ENCODE data around the gene LAMC2.

LAMC2 gene

DNA sequence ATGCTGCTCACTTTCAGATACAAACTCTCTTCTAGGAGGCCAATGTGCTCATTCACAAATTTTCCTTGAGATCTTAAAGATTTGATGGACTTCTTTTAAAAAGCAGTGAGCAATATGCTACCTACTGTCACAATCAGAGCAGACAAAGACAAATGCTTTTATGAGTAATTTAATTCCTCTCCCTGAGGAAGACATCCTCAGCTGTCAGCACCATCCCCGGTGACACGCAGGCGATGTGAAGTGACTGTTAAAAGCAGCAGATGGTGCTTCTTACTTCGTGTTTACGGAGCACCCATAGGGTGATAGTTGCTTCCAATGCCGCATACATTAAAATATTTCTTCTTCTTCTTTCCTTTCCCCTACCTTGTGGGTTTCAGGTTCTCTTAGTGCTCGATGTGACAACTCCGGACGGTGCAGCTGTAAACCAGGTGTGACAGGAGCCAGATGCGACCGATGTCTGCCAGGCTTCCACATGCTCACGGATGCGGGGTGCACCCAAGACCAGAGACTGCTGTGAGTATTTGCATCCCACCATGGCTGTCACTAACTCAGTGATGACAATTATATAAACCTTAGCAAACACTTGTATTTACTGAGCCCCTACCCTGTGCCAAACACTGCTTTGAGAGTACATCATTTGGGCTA, 29.1 kb downstream of the LAMC2 start:
- no peak for DNase-seq

DNA sequence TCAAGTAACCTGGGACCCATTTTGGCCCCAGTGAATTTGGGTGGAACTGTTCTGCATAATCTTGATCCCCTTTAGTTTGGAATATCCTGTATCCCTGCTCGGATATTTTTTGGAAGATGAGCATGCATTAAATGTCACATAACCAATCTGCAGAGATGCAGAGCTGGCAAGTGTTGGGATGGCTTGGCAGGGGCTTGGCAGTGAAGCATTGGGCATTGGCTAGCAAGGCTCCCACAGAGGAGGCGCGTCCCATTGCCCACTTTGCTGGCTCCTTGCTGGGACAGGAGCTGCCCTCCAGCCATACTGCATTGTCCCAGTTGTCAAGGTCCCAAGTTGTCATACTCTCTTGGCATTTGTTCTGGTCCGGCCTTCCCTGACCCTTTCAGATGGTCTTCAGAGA, 29.9 kb downstream of the LAMC2 start:
- DNase-seq = no peak

DNA sequence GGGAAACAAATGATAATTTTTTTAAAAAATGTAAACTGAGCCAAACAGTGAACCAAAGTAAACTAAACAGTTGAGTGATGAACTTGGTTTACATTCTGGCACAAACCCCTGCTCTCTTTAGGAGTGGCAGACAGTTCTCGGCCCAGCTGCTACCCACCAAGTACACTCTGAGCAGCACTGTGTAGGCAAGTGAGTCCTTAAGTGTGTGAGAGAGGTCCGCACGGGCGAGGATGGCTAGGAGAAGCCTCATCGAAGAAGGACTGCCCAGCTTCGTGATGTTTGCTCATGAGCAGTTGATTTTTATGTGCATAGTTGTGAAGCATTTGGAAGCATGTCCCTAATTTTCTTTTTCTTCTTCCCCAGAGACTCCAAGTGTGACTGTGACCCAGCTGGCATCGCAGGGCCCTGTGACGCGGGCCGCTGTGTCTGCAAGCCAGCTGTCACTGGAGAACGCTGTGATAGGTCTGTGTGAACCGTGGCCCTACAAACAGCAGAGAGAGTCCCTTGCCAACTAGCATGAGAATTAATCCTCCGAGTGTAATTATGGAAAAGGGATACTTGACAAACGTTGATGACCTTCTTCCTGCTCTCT, 32.1 kb downstream of the LAMC2 start:
- DNase-seq = peak; percentile 26

DNA sequence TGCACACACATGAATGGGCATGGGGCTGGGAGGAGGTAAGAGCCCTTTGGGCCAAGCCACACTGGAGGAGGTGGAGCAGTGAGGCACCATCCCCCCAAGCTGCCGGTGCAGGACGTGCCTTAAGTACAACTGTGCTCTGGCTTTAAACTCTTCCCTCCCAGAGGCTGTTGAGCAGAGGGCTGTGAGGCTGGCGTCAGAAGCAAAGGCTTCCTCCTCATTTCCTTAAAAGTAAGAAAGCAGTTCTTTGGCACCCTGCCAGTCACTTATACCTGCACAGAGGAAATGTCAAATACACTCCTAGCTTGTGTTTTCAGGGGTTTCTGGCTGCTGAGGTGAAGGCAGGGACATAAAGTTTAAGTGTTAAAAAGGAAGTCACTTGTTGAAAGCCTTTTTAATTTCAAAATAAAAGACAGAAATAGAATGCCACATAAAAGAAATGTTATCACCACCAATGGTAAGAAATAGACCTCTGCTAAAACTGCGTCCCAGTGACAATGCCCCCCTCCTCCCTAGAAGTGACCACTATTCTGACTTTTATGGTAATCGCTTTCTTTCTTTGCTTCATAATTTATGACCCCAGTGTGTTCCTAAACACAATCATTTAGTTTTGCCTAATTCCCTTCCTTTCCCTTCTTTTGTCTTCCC, 33.0 kb downstream of the LAMC2 start:
- no peak for DNase-seq

DNA sequence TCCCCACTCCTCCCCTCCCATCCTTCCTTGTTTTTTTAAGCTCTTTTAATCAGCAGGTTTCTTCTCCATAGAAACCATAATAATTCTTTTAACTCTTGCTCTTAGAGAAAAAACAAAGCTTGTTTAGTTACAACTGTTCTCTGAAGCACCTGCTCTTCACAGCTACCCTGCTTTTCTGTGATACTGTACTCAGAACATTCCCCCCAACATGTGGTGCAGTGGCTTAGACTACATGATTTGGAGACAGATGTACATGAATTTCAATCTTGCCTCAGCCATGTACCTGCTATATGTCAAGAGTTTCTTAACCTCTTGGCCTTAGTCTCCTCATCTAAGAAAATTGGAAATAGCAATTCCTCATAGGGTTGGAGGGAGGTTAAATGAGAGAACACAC, 33.5 kb downstream of the LAMC2 start:
- DNase-seq = no peak

DNA sequence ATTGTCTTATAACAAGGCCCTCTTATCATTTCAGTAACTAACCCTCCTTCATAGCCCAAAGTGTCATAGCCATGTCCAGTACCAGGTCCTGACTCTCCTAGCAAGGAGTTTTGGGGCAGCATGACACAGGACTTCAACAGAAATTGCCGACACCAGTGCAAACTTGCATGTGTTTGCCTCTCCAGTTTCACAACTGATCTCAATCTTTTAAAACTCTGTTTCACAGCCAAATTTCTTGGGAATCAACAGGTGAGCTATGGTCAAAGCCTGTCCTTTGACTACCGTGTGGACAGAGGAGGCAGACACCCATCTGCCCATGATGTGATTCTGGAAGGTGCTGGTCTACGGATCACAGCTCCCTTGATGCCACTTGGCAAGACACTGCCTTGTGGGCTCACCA, 36.8 kb downstream of the LAMC2 start:
- no peak for DNase-seq

DNA sequence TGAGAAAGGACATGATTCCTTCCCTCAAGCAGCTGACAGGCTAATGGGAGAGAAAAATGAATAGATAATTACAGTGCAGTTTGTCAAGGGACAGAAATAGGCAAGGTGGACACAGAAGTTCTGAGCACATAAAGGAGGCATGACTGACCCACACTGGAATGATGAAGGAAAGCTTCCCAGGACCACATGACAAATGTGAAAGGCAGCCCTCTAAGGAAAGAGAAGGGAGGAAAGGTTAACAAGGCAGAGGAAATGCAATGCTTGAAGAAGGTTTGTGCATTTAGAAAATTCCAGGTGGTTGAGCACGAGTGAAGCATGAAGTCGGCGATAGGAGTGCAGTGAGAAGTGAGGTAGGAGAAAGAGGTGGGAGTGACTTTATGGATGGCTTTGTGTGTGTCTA, 37.4 kb downstream of the LAMC2 start:
- DNase-seq = no peak

DNA sequence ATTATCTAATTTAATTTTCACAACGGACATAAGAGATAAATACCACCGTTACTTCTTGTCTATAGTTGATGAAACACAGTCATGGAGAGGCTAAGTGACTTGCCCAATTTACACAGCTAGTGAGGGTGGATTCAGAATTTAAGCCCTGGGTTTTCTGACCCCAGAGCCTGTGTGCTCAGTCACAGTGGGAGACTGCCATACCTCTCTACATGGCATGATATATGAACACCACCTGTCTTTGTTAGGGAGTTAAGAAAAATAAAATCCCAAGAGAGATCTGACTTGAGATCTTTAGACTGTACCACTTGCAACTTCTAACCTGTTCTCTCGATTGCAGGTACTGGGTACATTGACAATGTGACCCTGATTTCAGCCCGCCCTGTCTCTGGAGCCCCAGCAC, 40.3 kb downstream of the LAMC2 start:
- DNase-seq = no peak

DNA sequence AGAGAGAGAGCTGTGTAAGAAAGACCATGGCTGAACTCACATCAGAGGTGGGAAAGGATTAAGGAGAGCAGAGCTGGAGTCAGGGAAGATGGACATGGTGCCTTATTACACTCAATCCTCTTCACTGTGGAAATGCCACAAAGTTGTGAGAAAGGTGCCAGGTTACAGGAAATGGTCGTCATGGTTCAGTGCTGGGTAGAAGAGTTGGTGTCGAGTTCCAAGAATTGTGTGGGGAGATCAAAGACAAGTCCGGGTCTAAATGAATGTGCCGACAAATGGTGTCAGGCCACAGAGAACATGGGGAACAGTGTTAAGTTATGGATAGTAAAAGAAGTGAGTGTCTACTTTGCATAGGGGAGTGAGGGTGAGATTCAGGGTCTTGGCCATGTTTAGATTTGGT, 40.9 kb downstream of the LAMC2 start:
- no peak for DNase-seq

DNA sequence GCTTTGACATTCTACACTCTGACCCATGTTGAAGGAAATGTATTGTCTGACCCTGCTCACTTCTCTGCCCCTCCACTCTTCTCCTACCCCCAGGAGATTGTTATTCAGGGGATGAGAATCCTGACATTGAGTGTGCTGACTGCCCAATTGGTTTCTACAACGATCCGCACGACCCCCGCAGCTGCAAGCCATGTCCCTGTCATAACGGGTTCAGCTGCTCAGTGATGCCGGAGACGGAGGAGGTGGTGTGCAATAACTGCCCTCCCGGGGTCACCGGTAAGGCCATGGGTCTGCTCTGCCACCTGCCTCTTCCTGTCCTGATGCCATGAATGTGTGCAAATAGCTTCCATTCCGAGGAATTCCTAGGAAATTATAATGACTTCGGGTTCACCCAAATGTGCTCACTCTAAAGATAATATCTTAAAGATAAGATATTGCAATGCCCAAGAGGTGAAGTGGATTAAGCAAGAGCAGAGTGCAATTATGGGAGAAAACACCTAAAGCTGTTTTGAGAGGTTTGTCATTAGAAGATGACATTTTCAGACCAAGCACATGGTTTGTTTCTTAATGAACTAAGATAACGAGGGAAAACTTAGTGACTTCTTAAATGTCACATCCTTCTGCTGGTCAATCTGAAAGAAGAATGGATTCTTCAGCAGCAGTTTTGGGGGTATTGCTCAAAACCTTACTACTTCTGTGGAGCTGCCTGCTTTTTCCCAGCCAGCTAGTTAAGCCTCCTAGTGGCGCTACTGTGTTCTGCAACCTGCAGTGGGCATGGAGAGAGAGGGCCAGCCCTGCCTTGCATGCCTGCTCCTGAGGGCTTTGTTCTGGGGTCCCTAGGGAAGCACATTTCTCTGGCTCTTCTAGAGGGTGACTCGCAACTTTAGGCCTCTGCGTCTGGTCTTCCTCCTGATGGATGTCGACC, 41.6 kb downstream of the LAMC2 start:
- DNase-seq = no peak

DNA sequence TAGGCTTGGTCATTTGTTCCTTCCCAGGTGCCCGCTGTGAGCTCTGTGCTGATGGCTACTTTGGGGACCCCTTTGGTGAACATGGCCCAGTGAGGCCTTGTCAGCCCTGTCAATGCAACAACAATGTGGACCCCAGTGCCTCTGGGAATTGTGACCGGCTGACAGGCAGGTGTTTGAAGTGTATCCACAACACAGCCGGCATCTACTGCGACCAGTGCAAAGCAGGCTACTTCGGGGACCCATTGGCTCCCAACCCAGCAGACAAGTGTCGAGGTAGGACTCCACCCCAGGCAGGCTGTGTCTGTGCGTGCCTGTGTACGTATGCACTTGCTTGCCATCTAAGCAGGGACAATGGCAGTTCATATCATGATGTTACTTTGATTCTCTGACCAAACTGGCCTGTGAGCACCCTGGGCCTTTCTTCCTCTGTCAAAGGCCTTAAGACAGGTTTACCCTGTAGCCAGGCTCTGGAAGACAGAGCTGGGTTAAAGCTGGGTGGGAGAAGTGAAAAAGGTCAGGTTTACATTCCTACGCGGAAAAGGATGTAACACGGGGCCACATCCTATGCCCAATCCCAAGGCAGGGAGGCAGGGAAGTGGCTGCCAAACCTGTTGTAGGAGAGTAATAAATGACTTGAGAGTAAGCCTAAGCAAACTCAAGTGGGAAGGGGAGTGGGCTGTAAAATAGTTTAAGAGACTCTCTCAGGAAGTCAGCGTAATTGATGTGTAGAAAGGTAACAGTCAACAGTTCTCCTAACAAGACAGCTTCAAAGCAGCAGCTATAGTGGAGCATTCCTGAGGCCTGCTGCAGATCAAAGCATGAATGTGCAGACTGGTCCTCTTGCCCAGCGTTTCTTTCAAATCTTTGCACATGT, 42.5 kb downstream of the LAMC2 start:
- DNase-seq = no peak

DNA sequence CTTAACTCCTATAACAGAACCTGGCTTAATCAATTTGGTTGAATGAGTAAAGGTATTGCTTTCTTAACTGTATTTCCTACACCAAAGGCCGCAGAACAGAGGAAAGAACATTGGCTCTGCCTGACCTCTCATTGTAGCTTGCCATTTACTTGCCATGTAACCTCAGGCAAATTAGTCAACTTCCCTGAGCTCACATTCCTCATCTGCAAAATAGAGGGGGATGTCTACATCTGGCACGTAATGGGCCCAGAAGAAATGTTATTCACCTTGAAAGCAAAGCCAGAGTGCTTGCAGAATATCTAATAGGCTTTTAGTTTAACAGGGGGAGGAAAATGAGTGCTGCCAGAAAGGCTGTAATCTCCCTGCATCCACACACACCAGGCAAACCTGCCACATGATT, 44.3 kb downstream of the LAMC2 start:
- DNase-seq = no peak

DNA sequence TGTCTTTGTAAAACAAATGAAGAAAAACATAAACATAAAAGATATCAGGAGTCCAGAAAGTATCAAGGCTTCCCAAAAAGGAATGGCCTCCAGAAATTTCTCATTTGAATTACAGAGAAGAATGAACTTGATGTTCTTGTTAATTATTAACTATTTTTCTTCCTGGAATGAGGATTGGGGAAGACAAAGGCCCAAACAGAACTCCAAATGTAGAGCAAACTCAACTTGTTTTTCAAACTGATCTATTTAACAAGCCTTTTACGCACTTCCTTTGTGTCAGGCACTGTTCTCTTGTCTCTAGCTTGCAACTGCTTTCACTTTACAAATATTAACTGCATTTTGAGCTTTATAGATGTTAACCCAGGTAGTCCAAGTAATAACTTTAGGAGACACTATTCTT, 45.5 kb downstream of the LAMC2 start:
- no peak for DNase-seq

DNA sequence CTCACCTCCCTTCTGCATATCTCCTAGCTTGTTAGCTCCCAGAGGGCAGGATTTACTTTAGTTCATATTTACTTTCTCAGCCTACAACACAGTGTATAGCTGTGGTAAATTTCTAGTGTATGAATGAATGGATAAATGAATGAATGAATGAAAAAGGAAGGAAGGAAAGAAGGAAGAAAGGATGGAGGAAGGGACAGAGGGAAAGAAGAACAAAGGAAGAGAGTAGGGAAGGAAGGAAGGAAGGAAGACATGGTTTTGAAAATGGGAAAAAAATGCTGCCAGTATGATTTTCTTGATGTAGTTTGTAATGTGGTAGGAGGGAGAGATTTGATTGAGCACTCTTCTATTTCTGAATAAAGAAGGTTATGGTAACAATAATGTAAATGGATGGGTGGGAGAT, 47.0 kb downstream of the LAMC2 start:
- no peak for DNase-seq

DNA sequence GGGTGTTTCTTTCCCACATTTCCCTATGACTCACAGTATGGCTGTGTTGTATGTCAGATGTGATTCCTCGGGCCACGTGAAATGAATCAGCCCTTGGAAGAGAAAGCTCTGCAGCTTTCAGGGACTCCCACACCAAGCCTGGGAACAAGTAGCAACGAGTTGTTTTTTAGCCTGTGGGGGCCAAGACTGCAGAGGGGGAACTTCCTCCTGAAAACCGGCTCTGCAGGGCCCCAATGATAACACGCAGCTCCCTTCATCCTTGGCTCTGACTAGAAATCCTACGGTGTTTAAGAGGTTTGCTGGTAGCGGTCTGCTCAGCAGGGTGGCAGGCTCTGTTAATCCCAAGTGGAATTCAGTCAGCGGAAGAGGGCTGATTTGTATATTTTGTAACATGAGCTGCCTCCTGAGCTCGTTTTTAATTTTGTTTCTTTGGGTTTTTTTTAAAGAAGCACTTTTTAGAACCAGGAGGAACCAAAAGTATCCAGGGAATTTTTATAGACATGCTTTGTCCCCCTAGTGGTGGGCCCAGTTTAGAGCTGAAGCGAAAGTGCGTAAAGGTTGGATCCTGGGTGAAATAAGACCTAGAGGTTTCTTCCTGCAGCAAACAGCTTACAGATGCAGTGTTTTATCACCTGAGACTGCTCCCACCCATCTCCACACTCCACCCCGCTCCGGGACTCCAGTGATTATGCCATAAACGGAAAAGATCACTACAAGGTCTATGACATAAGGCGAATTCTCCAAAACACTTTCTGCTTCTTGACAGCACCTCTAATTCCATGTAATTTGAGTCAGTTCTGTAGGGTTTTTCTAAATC, 48.8 kb downstream of the LAMC2 start:
- DNase-seq = no peak

DNA sequence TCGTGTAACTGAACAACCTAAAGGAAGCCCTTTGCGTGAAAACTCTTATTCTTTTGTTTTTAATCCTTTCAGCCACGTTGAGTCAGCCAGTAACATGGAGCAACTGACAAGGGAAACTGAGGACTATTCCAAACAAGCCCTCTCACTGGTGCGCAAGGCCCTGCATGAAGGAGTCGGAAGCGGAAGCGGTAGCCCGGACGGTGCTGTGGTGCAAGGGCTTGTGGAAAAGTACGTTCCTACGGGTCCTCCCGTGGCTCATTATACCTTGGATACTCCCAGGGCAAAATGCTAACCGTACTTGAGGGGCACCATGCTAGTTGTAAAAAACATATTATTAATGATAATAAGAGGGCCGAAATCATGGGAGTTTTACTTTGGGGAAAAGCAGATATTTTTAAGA, 49.4 kb downstream of the LAMC2 start:
- no peak for DNase-seq

DNA sequence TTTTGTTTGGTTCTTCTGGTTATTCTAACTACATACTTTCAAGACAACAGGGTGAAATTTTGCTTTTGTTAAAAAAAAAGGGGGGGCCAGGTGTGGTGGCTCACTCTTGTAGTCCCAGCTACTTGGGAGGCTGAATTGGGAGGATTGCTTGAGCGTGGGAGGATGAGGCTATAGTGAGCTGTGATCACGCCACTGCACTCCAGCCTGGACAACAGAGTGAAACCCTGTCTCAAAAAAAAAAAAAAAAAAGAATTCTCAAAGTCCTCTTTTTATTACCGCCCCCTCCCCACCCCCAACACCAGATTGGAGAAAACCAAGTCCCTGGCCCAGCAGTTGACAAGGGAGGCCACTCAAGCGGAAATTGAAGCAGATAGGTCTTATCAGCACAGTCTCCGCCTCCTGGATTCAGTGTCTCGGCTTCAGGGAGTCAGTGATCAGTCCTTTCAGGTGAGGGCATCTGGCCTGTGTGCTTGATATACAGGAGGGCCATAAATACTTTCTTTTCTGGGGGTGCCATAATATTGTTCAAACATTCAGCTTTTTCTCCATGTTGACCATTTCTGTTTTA, 50.2 kb downstream of the LAMC2 start:
- no peak for DNase-seq

DNA sequence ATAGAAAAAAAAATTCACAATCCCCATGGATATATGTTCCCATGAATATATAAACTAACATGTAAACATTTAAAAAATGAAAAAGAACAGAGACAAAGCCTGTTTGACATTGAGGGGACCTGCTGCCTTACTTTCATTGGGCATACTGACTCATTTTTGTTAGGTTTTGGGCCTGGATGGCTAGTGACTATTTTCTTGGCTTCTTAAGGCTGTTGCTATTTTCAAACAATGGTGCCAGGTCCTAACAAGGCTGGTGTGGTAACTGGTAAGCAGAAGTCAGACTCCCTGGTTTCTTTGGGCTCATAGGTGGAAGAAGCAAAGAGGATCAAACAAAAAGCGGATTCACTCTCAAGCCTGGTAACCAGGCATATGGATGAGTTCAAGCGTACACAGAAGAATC, 51.0 kb downstream of the LAMC2 start:
- no peak for DNase-seq

DNA sequence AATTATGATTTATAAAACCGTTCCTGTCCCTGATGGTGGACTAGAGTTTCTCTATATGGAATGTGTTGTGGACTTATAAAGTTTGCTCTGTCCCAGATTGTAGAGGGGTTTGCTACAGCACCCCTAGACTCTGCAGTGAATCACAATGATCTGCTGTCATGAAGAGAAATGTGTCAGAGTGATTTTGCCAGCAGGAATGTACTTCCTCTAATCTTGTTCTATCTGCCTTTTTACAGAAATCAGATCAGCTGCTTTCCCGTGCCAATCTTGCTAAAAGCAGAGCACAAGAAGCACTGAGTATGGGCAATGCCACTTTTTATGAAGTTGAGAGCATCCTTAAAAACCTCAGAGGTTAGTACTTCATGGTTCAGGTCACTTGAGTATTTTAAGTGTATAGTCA, 52.0 kb downstream of the LAMC2 start:
- no peak for DNase-seq

DNA sequence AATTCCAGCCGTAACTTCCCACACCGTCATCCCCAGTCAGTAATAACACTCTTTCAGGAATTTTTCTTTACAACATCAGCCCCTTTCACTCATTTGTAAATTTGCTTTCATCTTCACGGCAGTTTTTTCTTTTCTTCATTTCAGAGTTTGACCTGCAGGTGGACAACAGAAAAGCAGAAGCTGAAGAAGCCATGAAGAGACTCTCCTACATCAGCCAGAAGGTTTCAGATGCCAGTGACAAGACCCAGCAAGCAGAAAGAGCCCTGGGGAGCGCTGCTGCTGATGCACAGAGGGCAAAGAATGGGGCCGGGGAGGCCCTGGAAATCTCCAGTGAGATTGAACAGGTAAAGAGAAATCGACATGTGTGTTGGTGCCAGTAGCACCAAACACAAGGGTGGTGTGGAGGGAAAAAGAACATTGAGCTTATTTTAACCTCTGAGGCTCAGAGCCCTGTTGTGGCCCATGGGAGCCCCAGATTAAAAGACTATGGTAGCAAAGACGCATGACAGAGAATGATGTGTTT, 53.2 kb downstream of the LAMC2 start:
- DNase-seq = no peak

Data from NCI-H1436 treated with DMSO at 0.1 percent for 48 hours (cell line).